Activated T-cell treated with anti-CD3 and anti-CD28 coated beads for 4 hours (primary cell): ENCODE measurements around the gene UBE2H.
"Not testable (repeated sequence)": the region's sequence is repeated elsewhere in the genome, so short reads cannot be mapped to it uniquely, and the experiment has no call there.

Experiments used
- DNase-seq: peaks from one replicate; pipeline ENCODE4 v3.0.0-alpha.2; 2020

The UBE2H gene

GRCh38 chr7:129870668-129871067 lies 82.1 kb downstream of the UBE2H start:
- no peak for DNase-seq

GRCh38 chr7:129866251-129866650 lies 86.5 kb downstream of the UBE2H start:
- no peak for DNase-seq

GRCh38 chr7:129865925-129866201 lies 86.9 kb downstream of the UBE2H start:
- no peak for DNase-seq

- no peak for DNase-seq
These were observed 87.5 kb downstream of the UBE2H start for GRCh38 chr7:129865093-129865924.

GRCh38 chr7:129864676-129865075 lies 88.1 kb downstream of the UBE2H start:
- DNase-seq = not testable (repeated sequence)

- no peak for DNase-seq
These were observed 88.7 kb downstream of the UBE2H start for GRCh38 chr7:129864042-129864441.

GRCh38 chr7:129862682-129863081 lies 90.1 kb downstream of the UBE2H start:
- no peak for DNase-seq

- DNase-seq = not testable (repeated sequence)
These were observed 92.0 kb downstream of the UBE2H start for GRCh38 chr7:129860784-129861183.

- DNase-seq = no peak
These were observed 93.6 kb downstream of the UBE2H start for GRCh38 chr7:129859183-129859582.

GRCh38 chr7:129858490-129858889 lies 94.3 kb downstream of the UBE2H start:
- no peak for DNase-seq

GRCh38 chr7:129857313-129857712 lies 95.4 kb downstream of the UBE2H start:
- no peak for DNase-seq

GRCh38 chr7:129855935-129856717 lies 96.6 kb downstream of the UBE2H start:
- DNase-seq = no peak

- DNase-seq = no peak
These were observed 97.5 kb downstream of the UBE2H start for GRCh38 chr7:129855234-129855673.

GRCh38 chr7:129854401-129854800 lies 98.4 kb downstream of the UBE2H start:
- no peak for DNase-seq

GRCh38 chr7:129853661-129854268 lies 99.0 kb downstream of the UBE2H start:
- DNase-seq = no peak

GRCh38 chr7:129851809-129852208 lies 101.0 kb downstream of the UBE2H start:
- no peak for DNase-seq

- DNase-seq = no peak
These were observed 101.6 kb downstream of the UBE2H start for GRCh38 chr7:129851174-129851573.

GRCh38 chr7:129848436-129848835 lies 104.3 kb downstream of the UBE2H start:
- no peak for DNase-seq

GRCh38 chr7:129845972-129846327 lies 106.8 kb downstream of the UBE2H start:
- no peak for DNase-seq

GRCh38 chr7:129845178-129845971 lies 107.4 kb downstream of the UBE2H start:
- no peak for DNase-seq

GRCh38 chr7:129843978-129844840 lies 108.6 kb downstream of the UBE2H start:
- no peak for DNase-seq

GRCh38 chr7:129843365-129843898 lies 109.3 kb downstream of the UBE2H start:
- DNase-seq = no peak
